ENCODE data around the gene SLC38A7. TPM values are rescaled to one million over a fixed set of nuclear protein-coding genes. Genes with fewer than 3 reads are reported as not detected.
"Not testable (repeated sequence)": the region's sequence is repeated elsewhere in the genome, so short reads cannot be mapped to it uniquely, and the experiment has no call there.

Gene SLC38A7
- total RNA-seq, 1 experiment from 2014 or later = 26.6 TPM

- no peaks in the 10 kb centered on the region for H3K27me3 ChIP-seq (ENCODE audit: insufficient read depth, low read length)
- no peak overlapping the region for H2BK15ac ChIP-seq (ENCODE audit: low read depth, low read length)
- H3K23ac ChIP-seq (ENCODE audit: insufficient read length, low read depth, low read length) = no peak overlapping the region
- DNase-seq = no peak
- no peak overlapping the region for H3K14ac ChIP-seq (ENCODE audit: insufficient read depth, low read length)
- H2AK5ac ChIP-seq (ENCODE audit: insufficient read length, low read length) = no peak overlapping the region
- no peak overlapping the region for H2BK120ac ChIP-seq (ENCODE audit: low read depth, low read length, poor library complexity, severe bottlenecking)
- H3K9ac ChIP-seq (ENCODE audit: extremely low read depth, insufficient read length, low read length) = no peak overlapping the region
- H4K91ac ChIP-seq (ENCODE audit: insufficient read length, low read depth, low read length) = no peak overlapping the region
- no peak overlapping the region for H3K56ac ChIP-seq (ENCODE audit: insufficient read length, low read depth, low read length)
- Mint-ChIP-seq H3K4me1 (no peaks in the 10 kb centered on the region), H3K27ac (no peak overlapping the region), H3K9me3 (peaks cover 17 to 22% of the 10 kb centered on the region in 2 experiments), H3K36me3 (ENCODE audit: insufficient read depth in 1 of 3, low read depth in 3 of 3) (peaks cover 0 to 5% (median 0%) of the 10 kb centered on the region in 3 experiments; a peak in 2 of 7 replicates), H3K27me3 (ENCODE audit: low read depth) (peaks cover 11% of the 10 kb centered on the region), H3K4me3 (no peak overlapping the region)
- no peak overlapping the region for H2AFZ ChIP-seq (ENCODE audit: low read length)
- no peak overlapping the region for H4K5ac ChIP-seq (ENCODE audit: insufficient read length, low read depth, low read length)
- H3K4ac ChIP-seq (ENCODE audit: low read depth, low read length) = no peak overlapping the region
- H3K9me3 ChIP-seq (ENCODE audit: control insufficient read depth, low read depth, low read length) = no peaks in the 10 kb centered on the region
- H3T11ph ChIP-seq (ENCODE audit: low read length) = no peak overlapping the region
- no peak overlapping the region for H3K27ac ChIP-seq (ENCODE audit: insufficient read length, low read depth, low read length)
- H4K20me1 ChIP-seq (ENCODE audit: control insufficient read depth, insufficient read depth, insufficient read length) = no peaks in the 10 kb centered on the region
- no peak overlapping the region for H2BK20ac ChIP-seq (ENCODE audit: low read depth, low read length, poor library complexity, severe bottlenecking)
- H2BK12ac ChIP-seq (ENCODE audit: insufficient read length, low read depth, low read length) = no peak overlapping the region
- no peak overlapping the region for H3K18ac ChIP-seq (ENCODE audit: insufficient read length, low read depth, low read length)
- H3K79me2 ChIP-seq (ENCODE audit: insufficient read depth, low read length) = no peaks in the 10 kb centered on the region
- no peak overlapping the region for H3K4me2 ChIP-seq (ENCODE audit: insufficient read depth, insufficient read length, low read length)
- no peak for TF ChIP-seq CTCF (conservative IDR thresholded peaks at IDR 0.05)
- no CpG with 5 or more reads among the region's 1 CpG for WGBS (ENCODE audit: extremely low coverage, insufficient read length, low lambda C conversion rate)
- no peaks in the 10 kb centered on the region for H3K4me1 ChIP-seq (ENCODE audit: insufficient read depth, low read length)
- H4K8ac ChIP-seq (replicated peaks; ENCODE audit: insufficient read length, low read depth, low read length) = no peak overlapping the region
- H3K23me2 ChIP-seq (ENCODE audit: insufficient read length, low read depth, low read length, poor library complexity, severe bottlenecking) = no peaks in the 10 kb centered on the region
- H2BK5ac ChIP-seq (ENCODE audit: insufficient read length, low read length) = no peak overlapping the region
- H3K79me1 ChIP-seq (ENCODE audit: insufficient read depth, low read depth, low read length, poor library complexity, severe bottlenecking) = no peaks in the 10 kb centered on the region
These were observed 7.9 kb upstream of the SLC38A7 start for GRCh38 chr16:58692450-58692849.

GRCh38 chr16:58686985-58687706, 2.6 kb upstream of the SLC38A7 start:
- not testable (repeated sequence) for H2AK5ac ChIP-seq (ENCODE audit: insufficient read length, low read length)

More at GRCh38 chr16:58686985-58687706, 2.6 kb upstream of the SLC38A7 start:
- H3K4me3 Mint-ChIP-seq; H3K9me3 ChIP-seq (ENCODE audit: control insufficient read depth, low read depth, low read length); H4K20me1 ChIP-seq (ENCODE audit: control insufficient read depth, insufficient read depth, insufficient read length); H2BK5ac ChIP-seq (ENCODE audit: insufficient read length, low read length); H3K4me1 ChIP-seq (ENCODE audit: insufficient read depth, low read length); H3K27ac Mint-ChIP-seq; H3K27ac ChIP-seq (ENCODE audit: insufficient read length, low read depth, low read length); H3K23me2 ChIP-seq (ENCODE audit: insufficient read length, low read depth, low read length, poor library complexity, severe bottlenecking); H3K79me1 ChIP-seq (ENCODE audit: insufficient read depth, low read depth, low read length, poor library complexity, severe bottlenecking); H4K91ac ChIP-seq (ENCODE audit: insufficient read length, low read depth, low read length); H3K23ac ChIP-seq (ENCODE audit: insufficient read length, low read depth, low read length); H3K9ac ChIP-seq (ENCODE audit: extremely low read depth, insufficient read length, low read length); H2BK15ac ChIP-seq (ENCODE audit: low read depth, low read length); H3T11ph ChIP-seq (ENCODE audit: low read length); H3K4me2 ChIP-seq (ENCODE audit: insufficient read depth, insufficient read length, low read length); H4K5ac ChIP-seq (ENCODE audit: insufficient read length, low read depth, low read length); H3K79me2 ChIP-seq (ENCODE audit: insufficient read depth, low read length); H3K14ac ChIP-seq (ENCODE audit: insufficient read depth, low read length); H3K27me3 Mint-ChIP-seq (ENCODE audit: low read depth); H2BK20ac ChIP-seq (ENCODE audit: low read depth, low read length, poor library complexity, severe bottlenecking); H3K56ac ChIP-seq (ENCODE audit: insufficient read length, low read depth, low read length); DNase-seq; H2BK120ac ChIP-seq (ENCODE audit: low read depth, low read length, poor library complexity, severe bottlenecking); H2BK12ac ChIP-seq (ENCODE audit: insufficient read length, low read depth, low read length); H3K36me3 Mint-ChIP-seq (ENCODE audit: insufficient read depth in 1 of 3, low read depth in 3 of 3); H3K4ac ChIP-seq (ENCODE audit: low read depth, low read length); H4K8ac ChIP-seq (replicated peaks; ENCODE audit: insufficient read length, low read depth, low read length); H2AFZ ChIP-seq (ENCODE audit: low read length); H3K18ac ChIP-seq (ENCODE audit: insufficient read length, low read depth, low read length); H3K9me3 Mint-ChIP-seq; H3K27me3 ChIP-seq (ENCODE audit: insufficient read depth, low read length): not testable (repeated sequence)
- no CpG with 5 or more reads among the region's 8 CpGs for WGBS (ENCODE audit: extremely low coverage, insufficient read length, low lambda C conversion rate)
- H3K4me1 Mint-ChIP-seq = peaks cover 11 to 13% of the 10 kb centered on the region in 2 experiments
